NCI-H2107 treated with DMSO at 0.1 percent for 48 hours (cell line): ENCODE results near the gene WDFY2.
"Not testable (repeated sequence)": the region's sequence is repeated elsewhere in the genome, so short reads cannot be mapped to it uniquely, and the experiment has no call there.

Source experiments
- DNase-seq: peaks from one replicate; lab custom pipeline; 2025; ENCODE audit not compliant: unreplicated experiment; lab: John Stamatoyannopoulos, UW

The WDFY2 gene

GRCh38 chr13:51629491-51630287 is 45.4 kb downstream of the WDFY2 start:
- DNase-seq, result no peak

- no peak for DNase-seq
Observed at GRCh38 chr13:51630288-51630615, 46.0 kb downstream of the WDFY2 start.

- no peak for DNase-seq
Observed at GRCh38 chr13:51632591-51633362, 48.5 kb downstream of the WDFY2 start.

- DNase-seq, result no peak
Observed at GRCh38 chr13:51635137-51635878, 51.0 kb downstream of the WDFY2 start.

GRCh38 chr13:51636349-51636890 is 52.2 kb downstream of the WDFY2 start:
- no peak for DNase-seq

- DNase-seq, result no peak
Observed at GRCh38 chr13:51637852-51638215, 53.6 kb downstream of the WDFY2 start.

GRCh38 chr13:51638216-51638871 is 54.1 kb downstream of the WDFY2 start:
- DNase-seq, result no peak

GRCh38 chr13:51639171-51639570 is 54.9 kb downstream of the WDFY2 start:
- no peak for DNase-seq

GRCh38 chr13:51640696-51641095 is 56.4 kb downstream of the WDFY2 start:
- not testable (repeated sequence) for DNase-seq

- DNase-seq, result no peak
Observed at GRCh38 chr13:51643105-51643881, 59.0 kb downstream of the WDFY2 start.

- DNase-seq, result no peak
Observed at GRCh38 chr13:51643882-51644281, 59.6 kb downstream of the WDFY2 start.

GRCh38 chr13:51644654-51645053 is 60.4 kb downstream of the WDFY2 start:
- DNase-seq, result peak; percentile 19

GRCh38 chr13:51645154-51645650 is 60.9 kb downstream of the WDFY2 start:
- no peak for DNase-seq

- no peak for DNase-seq
Observed at GRCh38 chr13:51645761-51646670, 61.8 kb downstream of the WDFY2 start.

- no peak for DNase-seq
Observed at GRCh38 chr13:51647067-51647466, 62.8 kb downstream of the WDFY2 start.

- DNase-seq, result not testable (repeated sequence)
Observed at GRCh38 chr13:51652193-51652592, 67.9 kb downstream of the WDFY2 start.

GRCh38 chr13:51659276-51660127 is 75.2 kb downstream of the WDFY2 start:
- DNase-seq, result no peak

- no peak for DNase-seq
Observed at GRCh38 chr13:51660813-51661212, 76.6 kb downstream of the WDFY2 start.
